ENCODE data around the gene ARHGEF33. TPM values are rescaled to one million over a fixed set of nuclear protein-coding genes. Genes with fewer than 3 reads are reported as not detected.

ARHGEF33 gene
- polyA plus RNA-seq, 2 of the 4 experiments (the other 2 are of a cell fraction), result 0.08 to 0.23 TPM

DNA sequence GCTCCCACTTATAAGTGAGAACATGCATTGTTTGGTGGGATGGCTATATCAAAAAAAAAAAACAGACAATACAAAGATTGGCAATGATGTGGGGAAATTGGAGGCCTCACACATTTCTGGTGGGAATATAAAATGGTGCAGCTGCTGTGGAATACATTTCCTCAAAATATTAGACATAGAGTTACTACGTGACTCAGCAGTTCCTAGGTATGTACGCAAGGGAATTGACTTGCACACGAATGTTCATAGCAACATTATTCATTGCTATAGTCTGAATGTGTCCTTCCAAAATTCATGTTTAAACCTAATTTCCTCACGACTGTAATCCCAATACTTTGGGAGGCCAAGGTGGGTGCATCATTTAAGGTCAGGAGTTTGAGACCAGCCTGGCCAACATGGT, 2.3 kb upstream of the ARHGEF33 start:
- no peak overlapping the region for H3K4me3 ChIP-seq
- H3K9me3 ChIP-seq, result no peaks in the 10 kb centered on the region
- no peak overlapping the region for H3K27ac ChIP-seq
- ChIA-PET CTCF (interaction anchor here (0.8 kb wide), 1 partner anchor 15 kb away, joined by 3 read pairs; no protein-coding TSS in a partner anchor), POLR2A (no interaction called here)
- TF ChIP-seq HOXB5 (CRISPR knock-in tag; IDR thresholded peaks at IDR 0.05) (no peak), RFX5 (IDR thresholded peaks at IDR 0.05) (no peak), NFE2L2 (conservative IDR thresholded peaks at IDR 0.05; ENCODE audit: low read length) (peak; percentile 42; the same call in 1 of the 2 replicates), MAFK (IDR thresholded peaks at IDR 0.05; ENCODE audit: partially characterized antibody) (peak; percentile 68), ZNF302 (CRISPR knock-in tag; IDR thresholded peaks at IDR 0.05) (no peak), EHF (CRISPR knock-in tag; IDR thresholded peaks at IDR 0.05) (no peak)
- WGBS (ENCODE audit: missing lambda C conversion rate), result 83% methylated on average over 4 of the region's 4 CpGs
- DNase-seq (ENCODE audit: low read depth in 1 of 2, low spot score in 1 of 2), result no peak
- no peak for ATAC-seq
- no peak overlapping the region for H3K4me2 ChIP-seq
- FAIRE-seq, result no peak
- no peaks in the 10 kb centered on the region for H3K4me1 ChIP-seq

- DNase-seq (ENCODE audit: low read depth in 1 of 2, low spot score in 1 of 2), result no peak
- Histone ChIP-seq H3K27ac (no peak overlapping the region), H3K4me2 (no peak overlapping the region), H3K4me1 (no peaks in the 10 kb centered on the region), H3K9me3 (no peaks in the 10 kb centered on the region), H3K4me3 (no peak overlapping the region)
- ATAC-seq, result no peak
- 100% methylated on average over 1 of the region's 1 CpG for WGBS (ENCODE audit: missing lambda C conversion rate)
- no peak for TF ChIP-seq USF2 (IDR thresholded peaks at IDR 0.05)
- TF ChIP-seq HDAC2 (IDR thresholded peaks at IDR 0.05), result no peak
- TF ChIP-seq RARB (CRISPR knock-in tag; IDR thresholded peaks at IDR 0.05), result no peak
- no peak for TF ChIP-seq KDM1A (IDR thresholded peaks at IDR 0.05; ENCODE audit: low read depth)
- TF ChIP-seq, protein P1, sequence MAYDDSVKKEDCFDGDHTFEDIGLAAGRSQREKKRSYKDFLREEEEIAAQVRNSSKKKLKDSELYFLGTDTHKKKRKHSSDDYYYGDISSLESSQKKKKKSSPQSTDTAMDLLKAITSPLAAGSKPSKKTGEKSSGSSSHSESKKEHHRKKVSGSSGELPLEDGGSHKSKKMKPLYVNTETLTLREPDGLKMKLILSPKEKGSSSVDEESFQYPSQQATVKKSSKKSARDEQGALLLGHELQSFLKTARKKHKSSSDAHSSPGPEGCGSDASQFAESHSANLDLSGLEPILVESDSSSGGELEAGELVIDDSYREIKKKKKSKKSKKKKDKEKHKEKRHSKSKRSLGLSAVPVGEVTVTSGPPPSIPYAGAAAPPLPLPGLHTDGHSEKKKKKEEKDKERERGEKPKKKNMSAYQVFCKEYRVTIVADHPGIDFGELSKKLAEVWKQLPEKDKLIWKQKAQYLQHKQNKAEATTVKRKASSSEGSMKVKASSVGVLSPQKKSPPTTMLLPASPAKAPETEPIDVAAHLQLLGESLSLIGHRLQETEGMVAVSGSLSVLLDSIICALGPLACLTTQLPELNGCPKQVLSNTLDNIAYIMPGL (CRISPR knock-in tag; IDR thresholded peaks at IDR 0.05; ENCODE audit: borderline replicate concordance), result no peak
- no peak for TF ChIP-seq MAFK (IDR thresholded peaks at IDR 0.05; ENCODE audit: partially characterized antibody)
- TF ChIP-seq RAD21 (conservative IDR thresholded peaks at IDR 0.05 in 1 of 2, IDR thresholded peaks at IDR 0.05 in 1 of 2), result no peak
- TF ChIP-seq CBX8 (IDR thresholded peaks at IDR 0.05), result no peak
- TF ChIP-seq JUN (IDR thresholded peaks at IDR 0.05), result no peak
- TF ChIP-seq, protein P2, sequence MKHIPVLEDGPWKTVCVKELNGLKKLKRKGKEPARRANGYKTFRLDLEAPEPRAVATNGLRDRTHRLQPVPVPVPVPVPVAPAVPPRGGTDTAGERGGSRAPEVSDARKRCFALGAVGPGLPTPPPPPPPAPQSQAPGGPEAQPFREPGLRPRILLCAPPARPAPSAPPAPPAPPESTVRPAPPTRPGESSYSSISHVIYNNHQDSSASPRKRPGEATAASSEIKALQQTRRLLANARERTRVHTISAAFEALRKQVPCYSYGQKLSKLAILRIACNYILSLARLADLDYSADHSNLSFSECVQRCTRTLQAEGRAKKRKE (CRISPR knock-in tag; IDR thresholded peaks at IDR 0.05; ENCODE audit: low read depth), result no peak
- no peak for TF ChIP-seq POLR2A (IDR thresholded peaks at IDR 0.05; ENCODE audit: low read length)
- TF ChIP-seq HEYL (CRISPR knock-in tag; IDR thresholded peaks at IDR 0.05), result no peak
- TF ChIP-seq JUNB (IDR thresholded peaks at IDR 0.05), result no peak
- CTCF ChIA-PET, result no interaction called here
- FAIRE-seq, result no peak
- POLR2A ChIA-PET, result no interaction called here
Observed at GRCh38 chr2:38887902-38888554, 1.6 kb upstream of the ARHGEF33 start.

DNA sequence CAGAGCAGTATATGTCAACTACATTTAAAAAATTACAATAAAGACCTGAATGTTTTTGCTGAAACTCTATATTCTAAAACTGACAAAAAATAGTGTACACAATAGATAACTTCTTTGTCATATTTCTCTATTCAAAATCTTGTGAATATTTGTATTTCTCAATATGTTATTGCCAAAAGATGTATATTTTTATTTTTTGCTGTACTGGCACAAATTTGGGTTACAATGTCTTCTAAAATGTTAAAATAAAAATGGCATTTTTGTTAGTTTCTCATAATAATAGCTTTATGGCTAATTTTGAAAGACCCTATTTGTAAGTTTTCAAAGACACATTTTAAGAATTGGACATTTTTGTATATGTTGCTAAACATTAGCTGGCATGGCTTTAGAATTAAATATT, 630 bp upstream of the ARHGEF33 start:
- Histone ChIP-seq H3K4me1 (no peaks in the 10 kb centered on the region), H3K27ac (no peak overlapping the region), H3K9me3 (no peaks in the 10 kb centered on the region), H3K4me2 (no peak overlapping the region), H3K4me3 (no peak overlapping the region)
- no peak for ATAC-seq
- no peak for DNase-seq (ENCODE audit: low read depth in 1 of 2, low spot score in 1 of 2)
- no peak for FAIRE-seq
- ChIA-PET POLR2A (no interaction called here), CTCF (no interaction called here)
- TF ChIP-seq HDAC2 (IDR thresholded peaks at IDR 0.05) (no peak), ZFP36 (IDR thresholded peaks at IDR 0.05; ENCODE audit: borderline replicate concordance, partially characterized antibody) (no peak), MAFK (IDR thresholded peaks at IDR 0.05; ENCODE audit: partially characterized antibody) (peak; percentile 76), KDM1A (IDR thresholded peaks at IDR 0.05; ENCODE audit: low read depth) (no peak), RFX5 (IDR thresholded peaks at IDR 0.05) (no peak)

Measured in A549 (cell line).